IMR-90 (cell line): ENCODE results near the gene ATP2B2.

Experiments
- BHLHE40 ChIP-seq: fragments of 150-350 bp; IDR thresholded peaks from 2 replicates; pipeline ENCODE4 v1.6.1; 2016; ENCODE audit warnings: mild to moderate bottlenecking, low read depth, low read length
- CEBPB ChIP-seq: IDR thresholded peaks from 2 replicates; pipeline ENCODE4 v1.6.1; 2012; ENCODE audit warnings: low read depth, low read length, improper control_type of control experiment
- CHD1 ChIP-seq: IDR thresholded peaks from 2 replicates; pipeline ENCODE4 v1.6.1; 2012; ENCODE audit warnings: low read depth, low read length, improper control_type of control experiment
- FOS ChIP-seq: fragments of 150-350 bp; IDR thresholded peaks from 2 replicates; pipeline ENCODE4 v1.6.1; 2016; ENCODE audit warnings: low read depth, low read length
- POLR2A ChIP-seq: IDR thresholded peaks from 2 replicates; pipeline ENCODE4 v1.6.1; 2012; ENCODE audit warnings: mild to moderate bottlenecking, low read depth, low read length
- RAD21 ChIP-seq: IDR thresholded peaks from 2 replicates; pipeline ENCODE4 v1.6.1; 2012; ENCODE audit warnings: low read length, improper control_type of control experiment
- RFX5 ChIP-seq: IDR thresholded peaks from 2 replicates; pipeline ENCODE4 v1.8.0; 2012; ENCODE audit warnings: low read depth, mild to moderate bottlenecking, low read length, moderate library complexity
- SMC3 ChIP-seq: fragments of 150-350 bp; IDR thresholded peaks from 2 replicates; pipeline ENCODE4 v1.6.1; 2016; ENCODE audit warnings: low read depth, mild to moderate bottlenecking, antibody characterized with exemption, low read length, moderate library complexity
- USF2 ChIP-seq: fragments of 150-350 bp; IDR thresholded peaks from 2 replicates; pipeline ENCODE4 v1.6.1; 2017; ENCODE audit warnings: mild to moderate bottlenecking, antibody characterized with exemption, low read length, low read depth
- TF ChIP-seq, protein P1 (sequence below): conservative IDR thresholded peaks from 2 replicates; pipeline ENCODE4 v1.5.1; 2012; ENCODE audit warnings: mild to moderate bottlenecking, low read depth, low read length, improper control_type of control experiment

GRCh38 chr3:10469441-10470119, 35.8 kb downstream of the ATP2B2 start:
- TF ChIP-seq, protein P1, sequence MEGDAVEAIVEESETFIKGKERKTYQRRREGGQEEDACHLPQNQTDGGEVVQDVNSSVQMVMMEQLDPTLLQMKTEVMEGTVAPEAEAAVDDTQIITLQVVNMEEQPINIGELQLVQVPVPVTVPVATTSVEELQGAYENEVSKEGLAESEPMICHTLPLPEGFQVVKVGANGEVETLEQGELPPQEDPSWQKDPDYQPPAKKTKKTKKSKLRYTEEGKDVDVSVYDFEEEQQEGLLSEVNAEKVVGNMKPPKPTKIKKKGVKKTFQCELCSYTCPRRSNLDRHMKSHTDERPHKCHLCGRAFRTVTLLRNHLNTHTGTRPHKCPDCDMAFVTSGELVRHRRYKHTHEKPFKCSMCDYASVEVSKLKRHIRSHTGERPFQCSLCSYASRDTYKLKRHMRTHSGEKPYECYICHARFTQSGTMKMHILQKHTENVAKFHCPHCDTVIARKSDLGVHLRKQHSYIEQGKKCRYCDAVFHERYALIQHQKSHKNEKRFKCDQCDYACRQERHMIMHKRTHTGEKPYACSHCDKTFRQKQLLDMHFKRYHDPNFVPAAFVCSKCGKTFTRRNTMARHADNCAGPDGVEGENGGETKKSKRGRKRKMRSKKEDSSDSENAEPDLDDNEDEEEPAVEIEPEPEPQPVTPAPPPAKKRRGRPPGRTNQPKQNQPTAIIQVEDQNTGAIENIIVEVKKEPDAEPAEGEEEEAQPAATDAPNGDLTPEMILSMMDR, result no peak
- TF ChIP-seq POLR2A (no peak), BHLHE40 (no peak), CHD1 (no peak), FOS (no peak), SMC3 (no peak), CEBPB (no peak), USF2 (no peak), RFX5 (no peak), RAD21 (no peak)
